OCI-LY7 (cell line): ENCODE measurements around the gene KCNK7. TPM values are rescaled to one million over a fixed set of nuclear protein-coding genes. Genes with fewer than 3 reads are reported as not detected.

Source experiments
- BruUV-seq: library from RNA; stranded (reverse); fragments of 400-500 nt; replicated peaks from 2 replicates; lab custom pipeline; 2021; lab: Mats Ljungman, UMichigan
- CTCF ChIA-PET: fragments of 300-600 bp; sonication (Branson Sonifier 250); formaldehyde crosslinking; loops from one replicate; lab custom pipeline; 2022; ENCODE audit warnings: antibody characterized with exemption; ENCODE audit not compliant: unreplicated experiment; lab: Charles Lee
- POLR2A ChIA-PET: fragments of 300-600 bp; sonication (Branson Sonifier 250); formaldehyde crosslinking; loops from one replicate; lab custom pipeline; 2022; ENCODE audit warnings: antibody characterized with exemption; lab: Charles Lee
- DNase-seq: peaks from one replicate; pipeline ENCODE4 v3.0.0-alpha.2; 2015; ENCODE audit warnings: low spot score
- H2AFZ ChIP-seq: fragments of 200-600 bp; sonication (generic), shearing (Covaris generic); 2 replicates; pipeline ENCODE4 v1.6.1; 2014; ENCODE audit warnings: mild to moderate bottlenecking, antibody characterized with exemption, low read length, moderate library complexity
- H3K27ac ChIP-seq: fragments of 200-600 bp; sonication (generic); 2 replicates; pipeline ENCODE4 v1.5.1; 2014; ENCODE audit warnings: mixed run types, low read depth, mild to moderate bottlenecking, moderate library complexity, low read length, inconsistent platforms; ENCODE audit not compliant: poor library complexity, severe bottlenecking
- H3K36me3 ChIP-seq: fragments of 200-600 bp; sonication (generic); 2 replicates; pipeline ENCODE4 v1.6.1; 2014; ENCODE audit warnings: mild to moderate bottlenecking, antibody characterized with exemption, low read length, moderate library complexity, mixed read lengths; ENCODE audit not compliant: insufficient read depth
- H3K4me1 ChIP-seq: fragments of 200-600 bp; sonication (generic); 2 replicates; pipeline ENCODE4 v1.5.1; 2014; ENCODE audit warnings: mild to moderate bottlenecking, low read length; ENCODE audit not compliant: insufficient read depth, poor library complexity, severe bottlenecking
- H3K4me2 ChIP-seq: fragments of 200-600 bp; sonication (generic); 2 replicates; pipeline ENCODE4 v1.6.1; 2014; ENCODE audit warnings: mild to moderate bottlenecking, low read length
- H3K4me3 ChIP-seq: fragments of 200-600 bp; sonication (generic); 2 replicates; pipeline ENCODE4 v1.5.1; 2014; ENCODE audit warnings: mild to moderate bottlenecking, low read depth, low read length; ENCODE audit not compliant: poor library complexity, severe bottlenecking
- H3K79me2 ChIP-seq: fragments of 200-600 bp; sonication (generic); 2 replicates; pipeline ENCODE4 v1.6.1; 2016; ENCODE audit warnings: low read depth, mild to moderate bottlenecking, low read length, moderate library complexity, mixed read lengths; ENCODE audit not compliant: insufficient read depth
- H3K9me2 ChIP-seq: fragments of 200-600 bp; sonication (generic); 2 replicates; pipeline ENCODE4 v1.6.1; 2016; ENCODE audit warnings: mild to moderate bottlenecking, low read length, mixed read lengths; ENCODE audit not compliant: insufficient read depth
- H3K9me3 ChIP-seq: fragments of 200-600 bp; sonication (generic); 2 replicates; pipeline ENCODE4 v1.6.1; 2014; ENCODE audit warnings: mild to moderate bottlenecking, mixed run types, low read length, mixed read lengths
- H4K20me1 ChIP-seq: fragments of 200-600 bp; sonication (generic); 2 replicates; pipeline ENCODE4 v1.6.1; 2014; ENCODE audit warnings: mild to moderate bottlenecking, antibody characterized with exemption, low read length, moderate library complexity, mixed read lengths; ENCODE audit not compliant: insufficient read depth
- EZH2phosphoT487 ChIP-seq: fragments of 200-600 bp; sonication (generic); IDR thresholded peaks from 2 replicates; pipeline ENCODE4 v1.6.1; 2018; ENCODE audit warnings: low read depth, borderline replicate concordance, mild to moderate bottlenecking, mixed run types, antibody characterized with exemption, low read length, moderate library complexity, mixed read lengths
- intact Hi-C: fragments of 100-400 bp; cut with micrococcal nuclease; formaldehyde crosslinking; loops from one replicate; pipeline ENCODE4 v1.10.0; 2022; ENCODE audit not compliant: unreplicated experiment
- total RNA-seq, 2 experiments: library from RNA; depleted of rRNA in 1 of 2; stranded (reverse); fragments of >200 nt in 1 of 2; shearing (Covaris generic) in 1 of 2; gene quantifications; 2 replicates each; pipeline ENCODE4 v1.2.3, GENCODE V29; 2014 to 2022
- TF ChIP-seq, protein P1 (sequence below): fragments of 200-600 bp; sonication (generic); conservative IDR thresholded peaks from 2 replicates; pipeline ENCODE4 v1.5.1; 2014; ENCODE audit warnings: mild to moderate bottlenecking, antibody characterized with exemption, low read length, moderate library complexity, mixed read lengths

KCNK7 gene
- total RNA-seq, 2 experiments from 2014 or later = 0.68 to 1.4 TPM

DNA sequence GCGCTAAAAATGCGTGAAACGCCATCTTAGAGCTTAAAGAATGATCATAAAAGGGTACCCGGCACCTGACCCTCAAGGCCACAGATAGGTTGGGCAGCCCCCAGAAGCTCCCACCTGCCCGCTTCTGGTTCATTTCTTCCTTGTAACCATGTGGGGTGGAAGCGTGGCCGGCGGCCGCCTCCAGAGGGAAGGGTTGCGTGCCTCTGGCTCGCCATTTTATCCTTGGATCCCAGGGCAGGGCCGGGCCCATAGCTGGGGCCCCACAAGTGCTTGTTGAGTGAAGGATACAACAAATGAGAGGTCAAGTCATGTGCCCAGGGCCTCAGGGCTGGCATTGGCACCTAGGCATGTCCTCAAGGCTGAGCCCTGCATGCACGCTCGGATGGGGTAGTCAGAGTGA is 25.9 kb upstream of the KCNK7 start:
- Histone ChIP-seq H3K9me3 (no peaks in the 10 kb centered on the region), H3K36me3 (peaks cover 88% of the 10 kb centered on the region), H4K20me1 (no peaks in the 10 kb centered on the region), H3K79me2 (peaks cover 21% of the 10 kb centered on the region), H2AFZ (no peak overlapping the region), H3K9me2 (no peaks in the 10 kb centered on the region), H3K4me2 (no peak overlapping the region), H3K27ac (no peak overlapping the region), H3K4me3 (no peak overlapping the region), H3K4me1 (peaks cover 20% of the 10 kb centered on the region)
- CTCF ChIA-PET = no interaction called here
- BruUV-seq = no TSS peak
- POLR2A ChIA-PET = no interaction called here
- no peak for DNase-seq
- no peak for TF ChIP-seq EZH2phosphoT487
- TF ChIP-seq, protein P1, sequence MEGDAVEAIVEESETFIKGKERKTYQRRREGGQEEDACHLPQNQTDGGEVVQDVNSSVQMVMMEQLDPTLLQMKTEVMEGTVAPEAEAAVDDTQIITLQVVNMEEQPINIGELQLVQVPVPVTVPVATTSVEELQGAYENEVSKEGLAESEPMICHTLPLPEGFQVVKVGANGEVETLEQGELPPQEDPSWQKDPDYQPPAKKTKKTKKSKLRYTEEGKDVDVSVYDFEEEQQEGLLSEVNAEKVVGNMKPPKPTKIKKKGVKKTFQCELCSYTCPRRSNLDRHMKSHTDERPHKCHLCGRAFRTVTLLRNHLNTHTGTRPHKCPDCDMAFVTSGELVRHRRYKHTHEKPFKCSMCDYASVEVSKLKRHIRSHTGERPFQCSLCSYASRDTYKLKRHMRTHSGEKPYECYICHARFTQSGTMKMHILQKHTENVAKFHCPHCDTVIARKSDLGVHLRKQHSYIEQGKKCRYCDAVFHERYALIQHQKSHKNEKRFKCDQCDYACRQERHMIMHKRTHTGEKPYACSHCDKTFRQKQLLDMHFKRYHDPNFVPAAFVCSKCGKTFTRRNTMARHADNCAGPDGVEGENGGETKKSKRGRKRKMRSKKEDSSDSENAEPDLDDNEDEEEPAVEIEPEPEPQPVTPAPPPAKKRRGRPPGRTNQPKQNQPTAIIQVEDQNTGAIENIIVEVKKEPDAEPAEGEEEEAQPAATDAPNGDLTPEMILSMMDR = no peak
- intact Hi-C loops = no loop called here

DNA sequence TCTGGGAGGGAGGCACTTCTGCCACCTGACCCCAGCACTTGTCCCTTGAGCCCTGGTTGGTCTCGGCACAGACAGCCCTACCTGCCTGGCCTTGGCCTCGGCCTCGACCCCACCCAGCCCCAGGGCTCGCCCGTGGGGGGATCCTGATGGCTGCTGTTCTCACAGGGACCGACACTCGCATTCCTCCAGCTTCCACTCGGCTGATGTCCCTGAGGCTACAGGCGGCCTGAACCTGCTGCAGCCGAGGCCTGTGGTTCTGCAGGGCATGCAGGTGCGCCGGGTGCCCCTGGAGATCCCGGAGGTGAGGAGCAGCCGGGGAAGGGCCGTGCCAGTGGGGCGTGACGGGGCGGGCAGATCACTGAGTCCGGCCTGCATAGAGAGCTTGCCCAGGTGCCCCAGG is 25.1 kb upstream of the KCNK7 start:
- H3K9me2 ChIP-seq = no peaks in the 10 kb centered on the region
- H3K9me3 ChIP-seq = no peaks in the 10 kb centered on the region
- H3K36me3 ChIP-seq = peaks cover 80% of the 10 kb centered on the region
- no TSS peak for BruUV-seq
- H4K20me1 ChIP-seq = no peaks in the 10 kb centered on the region
- DNase-seq = no peak
- TF ChIP-seq, protein P1 = no peak
- TF ChIP-seq EZH2phosphoT487 = no peak
- peaks cover 28% of the 10 kb centered on the region for H3K79me2 ChIP-seq
- H3K4me3 ChIP-seq = no peak overlapping the region
- H3K4me1 ChIP-seq = peaks cover 20% of the 10 kb centered on the region
- no peak overlapping the region for H2AFZ ChIP-seq
- intact Hi-C loops = no loop called here
- H3K4me2 ChIP-seq = no peak overlapping the region
- CTCF ChIA-PET = interaction anchor here (0.6 kb wide), 1 partner anchor 31 kb away, joined by 4 read pairs; no protein-coding TSS in a partner anchor
- H3K27ac ChIP-seq = no peak overlapping the region
- POLR2A ChIA-PET = no interaction called here

DNA sequence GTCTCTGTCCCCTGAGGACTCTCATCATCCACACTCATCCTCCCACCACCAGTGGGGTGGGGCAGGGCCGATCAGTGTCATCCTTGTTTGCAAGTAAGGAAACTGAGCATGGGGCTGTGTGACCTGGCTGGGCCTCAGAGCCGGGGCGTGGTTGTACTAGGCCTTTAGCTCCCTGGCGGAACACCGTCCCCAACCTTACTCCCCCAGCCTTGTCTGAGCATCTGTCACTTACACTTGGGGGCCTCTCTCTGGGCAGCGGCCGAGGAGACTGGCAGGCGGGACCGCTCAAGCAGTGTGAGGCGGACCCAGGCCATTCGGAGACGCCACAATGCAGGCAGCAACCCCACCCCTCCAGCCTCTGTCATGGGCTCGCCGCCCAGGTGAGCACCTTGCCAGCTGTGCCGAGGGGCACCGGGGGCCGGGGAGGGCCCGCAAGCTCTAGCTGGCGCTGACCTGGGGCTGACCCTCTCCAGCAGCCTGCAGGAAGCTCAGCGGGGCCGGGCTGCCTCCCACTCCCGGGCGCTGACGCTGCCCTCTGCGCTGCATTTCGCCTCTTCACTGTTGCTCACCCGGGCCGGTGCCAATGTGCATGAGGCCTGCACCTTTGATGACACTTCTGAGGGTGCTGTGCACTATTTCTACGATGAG is 23.8 kb upstream of the KCNK7 start:
- Histone ChIP-seq H3K27ac (no peak overlapping the region), H4K20me1 (no peaks in the 10 kb centered on the region), H3K9me3 (no peaks in the 10 kb centered on the region), H3K79me2 (peaks cover 29% of the 10 kb centered on the region), H3K36me3 (peaks cover 69% of the 10 kb centered on the region), H2AFZ (no peak overlapping the region), H3K4me2 (no peak overlapping the region), H3K4me3 (no peak overlapping the region), H3K9me2 (no peaks in the 10 kb centered on the region), H3K4me1 (peaks cover 20% of the 10 kb centered on the region)
- TF ChIP-seq EZH2phosphoT487 = no peak
- TF ChIP-seq, protein P1 = no peak
- ChIA-PET CTCF (no interaction called here), POLR2A (no interaction called here)
- intact Hi-C loops = no loop called here
- no TSS peak for BruUV-seq
- no peak for DNase-seq
